NCI-H2196 (cell line): Measurements from ENCODE around the gene BABAM2.
"Not testable (repeated sequence)": the region's sequence is repeated elsewhere in the genome, so short reads cannot be mapped to it uniquely, and the experiment has no call there.

Source experiments
- DNase-seq: peaks from one replicate; lab custom pipeline; 2025; ENCODE audit not compliant: unreplicated experiment; lab: John Stamatoyannopoulos, UW

The BABAM2 gene

DNA sequence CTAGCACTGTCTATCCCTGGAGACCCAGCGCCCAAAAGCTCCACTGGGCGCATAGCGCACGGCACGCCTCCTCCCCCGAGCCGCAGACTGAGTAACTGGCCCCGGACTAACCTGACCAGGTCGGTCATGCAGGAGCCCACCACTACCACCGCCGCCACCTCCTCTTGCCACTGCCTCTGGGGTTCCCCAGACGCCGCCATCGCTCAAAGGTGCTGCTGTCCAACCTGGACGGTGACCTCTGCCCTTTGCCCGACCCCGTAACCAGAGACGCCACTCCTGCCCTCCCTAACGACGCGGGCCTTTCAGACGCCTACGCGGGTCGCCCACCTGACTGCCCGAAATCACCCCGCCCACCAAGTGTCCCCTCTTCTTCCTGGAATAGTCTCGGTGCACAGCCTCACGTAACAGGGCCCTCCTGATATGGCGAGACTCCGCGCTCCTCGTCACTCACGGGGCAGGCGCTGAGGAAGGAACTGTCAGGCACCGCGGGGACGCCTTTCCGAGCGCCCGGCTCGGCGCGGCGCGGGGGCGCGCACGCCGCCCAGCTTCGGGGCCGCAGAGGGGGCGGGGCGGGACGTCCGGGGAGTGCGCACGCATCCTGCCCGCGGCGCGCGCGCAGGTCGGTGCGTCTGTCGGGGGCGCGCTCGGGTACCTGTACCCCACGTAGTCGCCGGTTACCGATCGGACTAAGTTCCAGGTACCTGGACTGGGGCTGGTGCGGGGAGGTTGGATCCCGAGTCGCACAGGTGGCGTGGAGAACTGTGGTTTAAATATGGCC is at the start of gene BABAM2, which contains the start of gene RBKS:
Gene BABAM2, plus strand, starts transcription at position 584 of the 778 bp plus-strand sequence. CDS start 3,828 bp downstream, outside the sequence.
Gene RBKS, minus strand, starts transcription at position 242 of the 778 bp plus-strand sequence. Its CDS starts 42 bp downstream, at position 200.
- peak; percentile 86 for DNase-seq

- no peak for DNase-seq
Measured at GRCh38 chr2:27842894-27843293, 47.6 kb upstream of the BABAM2 start.

- DNase-seq, result no peak
Measured at GRCh38 chr2:27843992-27844391, 46.5 kb upstream of the BABAM2 start.

- no peak for DNase-seq
Measured at GRCh38 chr2:27844821-27845255, 45.7 kb upstream of the BABAM2 start.

DNA sequence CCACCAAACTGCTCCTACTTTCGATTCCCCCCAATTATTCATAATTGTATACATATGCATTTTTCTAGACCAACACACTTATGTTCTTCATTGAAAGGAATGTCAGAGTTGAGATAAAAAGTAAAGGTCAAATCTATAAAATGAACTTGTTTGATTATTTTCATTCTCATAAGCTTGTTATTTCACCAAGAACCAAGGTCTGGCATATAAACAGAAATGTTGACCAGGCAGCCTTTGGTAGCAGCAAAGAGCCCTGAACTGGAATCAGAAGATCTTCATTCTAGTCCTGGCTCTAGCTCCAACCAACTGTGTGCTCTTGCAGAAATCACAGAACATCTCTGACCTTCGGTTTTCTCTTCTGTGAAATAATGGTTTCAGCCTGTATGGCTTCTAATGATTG is 43.2 kb upstream of the BABAM2 start:
- DNase-seq, result no peak

DNA sequence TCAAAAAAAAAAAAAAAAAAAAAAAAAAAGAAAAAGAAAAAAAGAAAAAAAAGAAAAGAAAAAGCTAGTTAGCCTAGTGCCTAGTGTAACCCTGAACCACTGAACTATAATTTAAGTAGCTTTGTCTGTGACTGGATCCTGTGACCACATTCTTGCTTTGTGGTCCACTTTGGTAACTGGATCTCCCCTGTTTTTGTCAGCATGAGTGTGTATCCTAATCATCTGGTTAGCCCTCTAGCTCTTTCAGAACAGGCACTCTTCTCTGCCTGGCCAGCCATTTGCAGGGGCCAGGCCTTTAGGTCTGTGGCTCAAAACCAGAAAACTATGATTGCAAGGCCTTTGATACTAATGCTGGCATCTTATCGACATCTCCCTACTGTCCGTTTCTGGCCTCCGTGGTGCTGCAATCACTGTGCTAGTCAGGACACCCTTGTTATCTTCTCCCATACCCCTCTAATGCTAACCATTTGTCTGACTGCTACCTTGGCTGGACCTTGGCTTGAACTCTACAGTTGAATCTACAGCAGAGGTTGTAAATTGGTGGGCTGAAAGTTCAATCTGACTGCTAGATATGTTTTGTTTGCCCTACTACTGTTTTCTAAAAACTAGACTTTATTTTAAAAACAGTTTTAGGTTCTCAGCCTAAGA is 40.8 kb upstream of the BABAM2 start:
- DNase-seq, result no peak

DNA sequence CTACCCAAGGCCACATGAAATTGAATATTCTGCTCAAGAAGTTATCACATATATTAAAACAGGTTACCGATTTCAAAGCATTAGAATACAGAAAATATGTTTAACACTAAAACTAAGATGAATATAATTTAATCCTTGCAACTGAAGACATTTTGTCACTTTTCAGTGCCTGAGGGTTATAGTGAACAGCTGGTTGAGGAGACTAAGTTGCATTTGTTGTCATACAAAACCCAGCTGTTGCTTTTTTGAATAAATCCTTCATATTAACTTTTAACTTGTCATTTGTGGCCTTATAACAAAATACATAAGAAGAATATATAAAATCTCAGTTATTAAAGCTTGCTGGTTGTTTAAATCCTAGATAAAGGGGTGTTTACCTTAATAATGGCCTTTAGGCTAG is 37.8 kb upstream of the BABAM2 start:
- DNase-seq, result no peak

DNA sequence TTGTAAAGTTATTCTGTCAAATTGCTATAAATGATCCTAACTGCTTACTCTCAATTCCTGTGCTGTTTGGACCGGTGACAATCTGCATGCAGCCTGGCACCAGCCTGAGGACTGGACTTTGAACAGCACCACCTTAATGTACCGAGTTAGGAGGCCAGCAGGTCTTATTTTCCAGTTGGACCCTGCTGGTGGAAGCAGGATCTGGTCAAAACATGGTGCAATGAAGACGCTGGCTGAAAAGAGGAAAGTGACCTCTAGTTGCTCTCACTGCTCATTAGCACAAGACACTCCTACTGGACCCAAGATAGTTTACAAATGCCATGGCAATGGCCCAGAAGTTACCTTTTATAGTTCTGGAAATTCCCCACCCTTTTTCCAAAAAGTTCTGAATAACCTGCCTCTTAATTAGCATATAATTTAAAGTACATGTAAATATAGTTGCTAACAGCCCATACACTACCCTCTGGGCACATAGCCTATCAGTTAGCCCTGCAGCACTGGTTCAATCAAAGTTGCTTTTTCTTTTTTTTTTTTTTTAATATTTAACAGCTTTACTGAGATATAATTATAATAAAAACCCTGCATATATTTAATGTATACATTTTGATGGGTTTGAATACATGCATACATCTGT is 36.2 kb upstream of the BABAM2 start:
- DNase-seq, result no peak

DNA sequence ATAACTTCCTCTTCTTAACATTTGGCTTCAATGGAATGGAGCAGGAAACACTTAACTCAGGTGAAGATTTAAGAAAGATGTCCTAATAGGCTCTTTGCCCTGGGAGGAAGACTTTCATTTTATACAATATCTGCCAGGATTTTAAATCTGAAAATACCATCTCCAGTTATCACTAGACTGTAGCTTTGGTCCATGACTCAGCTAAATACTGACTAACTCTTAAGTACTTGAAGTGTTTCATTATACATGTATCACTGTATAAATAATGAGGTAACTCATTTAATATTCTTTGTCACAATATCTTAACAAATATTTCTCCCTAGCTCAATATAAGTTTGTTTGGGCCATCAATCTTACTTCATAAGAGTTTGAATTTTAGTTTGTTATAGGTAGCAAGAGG is 35.1 kb upstream of the BABAM2 start:
- DNase-seq, result no peak

DNA sequence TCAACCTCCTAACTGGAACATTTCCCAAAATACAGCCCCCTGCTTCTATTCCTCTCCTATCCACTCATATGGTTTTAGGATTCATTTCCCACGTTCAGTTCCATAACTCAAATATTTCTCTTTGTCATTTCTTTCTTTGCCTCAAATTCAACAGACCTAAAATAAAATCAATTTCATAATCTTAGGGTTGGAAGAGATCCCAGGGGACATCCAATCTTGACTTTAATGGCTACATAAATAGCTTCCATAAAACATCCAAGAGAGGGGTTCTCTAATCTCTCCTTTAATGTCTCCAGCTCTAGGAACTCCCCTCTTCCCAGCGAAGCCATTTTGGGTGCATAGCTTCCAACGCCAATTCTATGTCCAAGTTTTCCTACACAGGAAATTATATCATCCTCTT is 34.1 kb upstream of the BABAM2 start:
- DNase-seq, result no peak

DNA sequence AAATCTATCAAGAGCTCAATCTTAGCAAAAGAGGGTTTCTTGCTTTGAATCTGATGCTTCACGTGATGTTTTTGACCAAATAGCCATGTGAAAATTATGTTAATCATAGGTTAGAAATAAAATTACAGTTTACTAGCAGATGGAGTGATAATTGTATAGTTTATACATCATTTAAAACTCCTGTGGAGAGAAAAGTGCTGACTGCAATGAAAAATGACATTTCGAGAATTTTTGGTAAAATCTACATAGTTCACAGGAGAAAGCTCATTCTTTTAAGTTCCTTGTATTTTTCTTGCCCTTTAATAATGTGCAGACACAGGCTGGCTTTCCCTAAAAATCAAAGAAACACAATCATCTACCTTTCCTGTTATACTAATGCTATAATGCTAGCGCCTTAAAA is 33.6 kb upstream of the BABAM2 start:
- no peak for DNase-seq

- DNase-seq, result no peak
Measured at GRCh38 chr2:27857417-27858172, 32.9 kb upstream of the BABAM2 start.

DNA sequence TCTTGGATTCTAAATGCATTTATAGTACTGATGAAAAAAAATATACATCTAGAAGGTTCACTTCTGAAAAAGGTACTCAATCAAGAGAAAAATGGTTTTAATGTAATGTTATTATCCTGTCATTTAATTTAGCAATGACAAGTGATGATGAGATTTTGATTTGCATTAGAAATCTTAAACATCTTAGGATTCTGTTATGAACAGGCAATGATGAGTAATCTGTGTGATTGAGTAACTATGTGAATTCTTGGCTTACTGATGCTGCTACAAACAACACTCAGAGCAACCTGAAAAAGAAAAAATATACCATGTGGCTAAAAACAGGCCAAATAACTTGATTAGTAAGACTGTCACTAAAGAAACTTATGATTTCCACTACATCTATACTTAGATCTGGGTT is 30.4 kb upstream of the BABAM2 start:
- DNase-seq, result no peak

DNA sequence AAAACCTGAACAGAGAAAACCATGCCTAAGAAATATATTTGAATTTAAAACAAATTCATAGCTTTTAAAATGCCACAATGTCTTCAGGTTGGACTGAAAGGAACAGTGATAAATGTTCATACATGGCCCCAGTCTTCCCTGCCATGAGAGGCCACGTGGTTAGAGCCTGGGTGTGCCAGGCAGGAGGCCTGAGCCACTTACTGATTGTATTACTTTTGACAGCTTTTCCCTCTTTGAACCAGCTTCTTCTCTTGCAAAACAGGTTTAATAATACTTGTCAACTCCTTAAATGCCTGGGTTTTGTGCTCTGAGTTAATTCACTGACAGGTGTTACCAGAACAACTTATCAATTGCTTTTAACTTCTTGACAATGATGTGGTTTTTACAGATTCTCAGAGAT is 27.4 kb upstream of the BABAM2 start:
- DNase-seq, result no peak

DNA sequence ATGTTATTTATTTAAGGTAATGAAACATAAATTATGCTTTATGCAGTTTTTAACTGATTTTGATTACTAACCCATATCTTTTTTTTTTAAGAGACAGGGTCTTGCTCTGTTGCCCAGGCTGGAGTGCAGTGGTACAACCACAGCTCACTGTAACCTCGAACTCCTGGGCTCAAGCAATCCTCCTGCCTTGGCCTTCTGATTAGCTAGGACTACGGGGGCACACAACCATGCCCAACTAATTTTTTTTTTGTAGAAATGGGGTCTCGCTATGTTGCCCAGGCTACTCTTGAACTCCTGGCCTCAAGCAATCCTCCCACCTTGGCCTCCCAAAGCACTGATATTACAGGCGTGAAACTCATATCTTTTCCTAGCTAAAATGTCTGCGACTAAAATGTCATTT is 26.6 kb upstream of the BABAM2 start:
- not testable (repeated sequence) for DNase-seq

- DNase-seq, result no peak
Measured at GRCh38 chr2:27866237-27866636, 24.3 kb upstream of the BABAM2 start.

DNA sequence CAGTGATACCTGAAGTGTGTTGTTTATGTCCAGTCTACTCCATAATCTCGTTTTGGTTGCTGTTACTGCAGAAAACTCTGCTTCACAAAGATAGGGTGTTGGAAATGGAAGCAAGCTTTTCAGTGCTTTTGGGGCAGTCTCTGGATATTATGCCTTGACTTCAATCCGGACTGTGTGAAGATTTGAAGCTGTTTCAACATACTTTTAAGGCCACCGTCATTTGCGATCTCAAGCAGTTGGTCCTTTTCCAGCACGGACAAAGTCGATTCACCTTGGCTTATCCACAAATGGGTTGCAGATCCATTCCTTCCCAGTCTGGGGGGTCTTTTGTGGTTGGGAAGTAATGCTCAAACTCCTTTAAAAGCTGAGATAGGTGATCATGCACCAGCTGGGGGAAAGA is 20.8 kb upstream of the BABAM2 start:
- no peak for DNase-seq

- no peak for DNase-seq
Measured at GRCh38 chr2:27870724-27871123, 19.8 kb upstream of the BABAM2 start.

DNA sequence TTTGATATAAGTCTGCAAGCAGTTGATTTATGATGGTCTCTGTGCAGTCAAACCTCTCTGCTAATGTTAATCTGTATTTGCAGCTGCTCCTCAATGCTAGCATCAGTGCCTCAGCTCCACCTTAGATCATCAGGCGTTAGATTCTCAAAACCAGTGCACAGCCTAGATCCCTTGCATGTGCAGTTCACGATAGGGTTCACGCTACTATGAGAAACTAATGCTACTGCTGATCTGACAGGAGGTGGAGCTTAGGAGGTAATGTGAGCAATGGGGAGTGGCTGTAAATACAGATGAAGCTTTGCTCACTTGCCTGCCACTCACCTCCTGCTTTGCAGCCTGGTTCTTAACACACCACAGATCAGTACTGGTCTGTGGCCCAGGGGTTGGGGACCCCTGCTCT is 18.7 kb upstream of the BABAM2 start:
- DNase-seq, result no peak

DNA sequence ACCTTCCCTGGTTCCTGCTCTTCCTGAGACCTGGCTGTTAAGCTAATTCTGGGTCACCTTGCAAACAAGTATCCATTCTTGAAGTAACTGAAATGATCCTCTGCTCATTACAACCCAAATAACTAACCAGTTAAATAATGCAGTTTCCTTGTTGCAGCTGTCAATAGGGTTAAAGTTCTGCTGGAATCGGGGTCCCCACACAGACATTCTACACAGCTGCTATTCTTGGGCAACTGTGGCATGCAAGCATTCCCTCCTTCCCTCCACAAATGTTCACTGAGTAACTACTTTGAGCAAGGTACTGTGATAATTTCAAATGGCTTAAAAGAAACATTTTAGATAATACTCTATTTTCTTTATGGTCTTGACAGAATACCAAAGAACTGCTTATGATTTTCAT is 17.4 kb upstream of the BABAM2 start:
- no peak for DNase-seq
